Uterus (tissue), 2 donors: ENCODE data around the gene AUNIP.
"Not testable (repeated sequence)": the region's sequence is repeated elsewhere in the genome, so short reads cannot be mapped to it uniquely, and the experiment has no call there.

Source experiments
- CTCF ChIP-seq, 4 experiments: fragments of 200-600 bp in 2 of 4; fragments of 450-650 bp in 2 of 4; sonication (generic) in 2 of 4; IDR thresholded peaks; one replicate each; pipeline ENCODE4 v1.5.1; 2016 to 2019; ENCODE audit warnings: antibody characterized with exemption in 4 of 4, mild to moderate bottlenecking in 2 of 4, moderate library complexity in 1 of 4
- POLR2A ChIP-seq, 2 donors: fragments of 450-650 bp; IDR thresholded peaks; one replicate each; pipeline ENCODE4 v1.6.1; 2016; ENCODE audit warnings: antibody characterized with exemption in 2 of 2, mild to moderate bottlenecking in 1 of 2, moderate library complexity in 1 of 2

- TF ChIP-seq CTCF, POLR2A (IDR thresholded peaks at IDR 0.05): not testable (repeated sequence)
Observed at GRCh38 chr1:25839808-25840207, 19.4 kb downstream of the AUNIP start.
